Spleen (tissue), 7 donors: ENCODE results near the gene SHC3.

Experiments
- CTCF ChIP-seq, 11 experiments: fragments of 200-600 bp in 7 of 11; fragments of 450-650 bp in 4 of 11; sonication (generic) in 4 of 11; IDR thresholded peaks in 8 of 11; conservative IDR thresholded peaks in 3 of 11; 1 replicate in 7 of 11; 2 replicates in 4 of 11; pipeline versions ENCODE4 v1.4.0 to v1.8.0; 2016 to 2021; ENCODE audit warnings: antibody characterized with exemption in 11 of 11, inconsistent platforms in 4 of 11, mild to moderate bottlenecking in 1 of 11
- POLR2AphosphoS5 ChIP-seq, 3 donors: sonication (generic); formaldehyde crosslinking; IDR thresholded peaks; one replicate each; pipeline ENCODE4 v1.5.1; 2017; ENCODE audit warnings: antibody characterized with exemption in 3 of 3
- donor health status: DM: no; HTN: no; CAD: no; lungs with moderate emphysema.
- donor health status: DM: no; HTN: no; CAD: no.
- donor health status: DM: no; HTN: no; CAD: no.

GRCh38 chr9:89071591-89071990 is 107.0 kb downstream of the SHC3 start:
- TF ChIP-seq POLR2AphosphoS5 (IDR thresholded peaks at IDR 0.05) = no peak
- no peak for TF ChIP-seq CTCF (IDR thresholded peaks at IDR 0.05 in 8 of 11, conservative IDR thresholded peaks at IDR 0.05 in 3 of 11)
